Measurements from ENCODE around the gene GAK. TPM values are rescaled to one million over a fixed set of nuclear protein-coding genes. Genes with fewer than 3 reads are reported as not detected.

The GAK gene
- total RNA-seq, 1 donor from 2014 or later, result 116 TPM

GRCh38 chr4:850323-850945, 81.7 kb downstream of the GAK start:
- no peak for DNase-seq (ENCODE audit: low spot score, unreplicated experiment)
- H3K36me3 Mint-ChIP-seq (ENCODE audit: insufficient read depth), result peaks cover 7% of the 10 kb centered on the region
- H3K9me3 Mint-ChIP-seq (ENCODE audit: low read depth), result no peaks in the 10 kb centered on the region
- H3K4me1 Mint-ChIP-seq (ENCODE audit: low read depth), result no peaks in the 10 kb centered on the region
- H3K4me3 Mint-ChIP-seq (ENCODE audit: low read depth), result no peak overlapping the region
- no peak overlapping the region for H3K27ac Mint-ChIP-seq
- H3K27me3 Mint-ChIP-seq, result no peaks in the 10 kb centered on the region
- no peak for TF ChIP-seq CTCF (IDR thresholded peaks at IDR 0.05; ENCODE audit: unreplicated experiment)

GRCh38 chr4:849478-850175, 82.5 kb downstream of the GAK start:
- Mint-ChIP-seq H3K36me3 (ENCODE audit: insufficient read depth) (peaks cover 7% of the 10 kb centered on the region), H3K27me3 (no peaks in the 10 kb centered on the region), H3K4me3 (ENCODE audit: low read depth) (no peak overlapping the region), H3K4me1 (ENCODE audit: low read depth) (no peaks in the 10 kb centered on the region), H3K9me3 (ENCODE audit: low read depth) (no peaks in the 10 kb centered on the region), H3K27ac (no peak overlapping the region)
- no peak for DNase-seq (ENCODE audit: low spot score, unreplicated experiment)
- TF ChIP-seq CTCF (IDR thresholded peaks at IDR 0.05; ENCODE audit: unreplicated experiment), result no peak

GRCh38 chr4:848803-849477, 83.2 kb downstream of the GAK start:
- no peak for TF ChIP-seq CTCF (IDR thresholded peaks at IDR 0.05; ENCODE audit: unreplicated experiment)
- DNase-seq (ENCODE audit: low spot score, unreplicated experiment), result no peak
- H3K9me3 Mint-ChIP-seq (ENCODE audit: low read depth), result no peaks in the 10 kb centered on the region
- H3K36me3 Mint-ChIP-seq (ENCODE audit: insufficient read depth), result peaks cover 9% of the 10 kb centered on the region
- no peak overlapping the region for H3K4me3 Mint-ChIP-seq (ENCODE audit: low read depth)
- H3K27me3 Mint-ChIP-seq, result no peaks in the 10 kb centered on the region
- peak overlapping the region; percentile 3 for H3K27ac Mint-ChIP-seq
- H3K4me1 Mint-ChIP-seq (ENCODE audit: low read depth), result no peaks in the 10 kb centered on the region

GRCh38 chr4:848307-848691, 83.8 kb downstream of the GAK start:
- TF ChIP-seq CTCF (IDR thresholded peaks at IDR 0.05; ENCODE audit: unreplicated experiment), result no peak
- Mint-ChIP-seq H3K36me3 (ENCODE audit: insufficient read depth) (peaks cover 9% of the 10 kb centered on the region), H3K9me3 (ENCODE audit: low read depth) (no peaks in the 10 kb centered on the region), H3K27ac (peak overlapping the region; percentile 29), H3K4me3 (ENCODE audit: low read depth) (no peak overlapping the region), H3K4me1 (ENCODE audit: low read depth) (no peaks in the 10 kb centered on the region), H3K27me3 (no peaks in the 10 kb centered on the region)
- no peak for DNase-seq (ENCODE audit: low spot score, unreplicated experiment)

GRCh38 chr4:845836-846251, 86.3 kb downstream of the GAK start:
- no peak for TF ChIP-seq CTCF (IDR thresholded peaks at IDR 0.05; ENCODE audit: unreplicated experiment)
- no peak for DNase-seq (ENCODE audit: low spot score, unreplicated experiment)
- Mint-ChIP-seq H3K27ac (peak overlapping the region; percentile 76), H3K27me3 (no peaks in the 10 kb centered on the region), H3K4me3 (ENCODE audit: low read depth) (no peak overlapping the region), H3K9me3 (ENCODE audit: low read depth) (peaks cover 6% of the 10 kb centered on the region), H3K4me1 (ENCODE audit: low read depth) (no peaks in the 10 kb centered on the region), H3K36me3 (ENCODE audit: insufficient read depth) (peaks cover 18% of the 10 kb centered on the region)

All from progenitor cell of endocrine pancreas (in vitro differentiated cells).